Measurements from ENCODE around the gene AKAP13.

DNA sequence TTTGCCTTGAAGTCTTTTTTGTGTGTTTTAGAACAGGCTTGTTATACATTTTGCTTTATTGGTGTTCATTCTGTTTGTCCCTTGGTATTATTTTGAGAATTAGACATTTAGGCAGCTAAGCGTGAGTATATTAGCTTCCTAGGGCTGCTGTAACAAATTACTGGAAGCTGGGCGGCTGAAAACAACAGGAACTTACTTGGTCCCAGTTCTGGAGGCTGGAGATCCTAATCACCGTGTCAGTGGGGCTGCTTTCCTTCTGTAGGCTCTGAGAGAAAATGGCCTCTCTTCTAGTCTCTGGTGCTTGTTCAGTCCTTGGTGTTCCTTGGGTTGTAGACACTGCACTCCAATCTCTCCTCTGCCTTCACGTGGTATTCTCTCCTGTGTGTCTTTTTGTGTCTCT lies 272.1 kb downstream of the AKAP13 start:
- TF ChIP-seq RAD51 (IDR thresholded peaks at IDR 0.05; ENCODE audit: borderline replicate concordance) (no peak), SIN3B (IDR thresholded peaks at IDR 0.05; ENCODE audit: low read length) (no peak), SIN3A (IDR thresholded peaks at IDR 0.05; ENCODE audit: borderline replicate concordance, low read depth, low read length) (no peak), HOMEZ (CRISPR knock-in tag; IDR thresholded peaks at IDR 0.05; ENCODE audit: low read depth) (no peak), BRCA1 (CRISPR knock-in tag; IDR thresholded peaks at IDR 0.05) (no peak), NR3C1 (CRISPR knock-in tag; IDR thresholded peaks at IDR 0.05) (no peak), ZNF740 (CRISPR knock-in tag; IDR thresholded peaks at IDR 0.05) (no peak), MAFK (conservative IDR thresholded peaks at IDR 0.05 in 1 of 2, IDR thresholded peaks at IDR 0.05 in 1 of 2; ENCODE audit: low read length in 2 of 2) (no peak), ZNF570 (CRISPR knock-in tag; IDR thresholded peaks at IDR 0.05; ENCODE audit: borderline replicate concordance) (no peak)
- TF ChIP-seq, protein P1, sequence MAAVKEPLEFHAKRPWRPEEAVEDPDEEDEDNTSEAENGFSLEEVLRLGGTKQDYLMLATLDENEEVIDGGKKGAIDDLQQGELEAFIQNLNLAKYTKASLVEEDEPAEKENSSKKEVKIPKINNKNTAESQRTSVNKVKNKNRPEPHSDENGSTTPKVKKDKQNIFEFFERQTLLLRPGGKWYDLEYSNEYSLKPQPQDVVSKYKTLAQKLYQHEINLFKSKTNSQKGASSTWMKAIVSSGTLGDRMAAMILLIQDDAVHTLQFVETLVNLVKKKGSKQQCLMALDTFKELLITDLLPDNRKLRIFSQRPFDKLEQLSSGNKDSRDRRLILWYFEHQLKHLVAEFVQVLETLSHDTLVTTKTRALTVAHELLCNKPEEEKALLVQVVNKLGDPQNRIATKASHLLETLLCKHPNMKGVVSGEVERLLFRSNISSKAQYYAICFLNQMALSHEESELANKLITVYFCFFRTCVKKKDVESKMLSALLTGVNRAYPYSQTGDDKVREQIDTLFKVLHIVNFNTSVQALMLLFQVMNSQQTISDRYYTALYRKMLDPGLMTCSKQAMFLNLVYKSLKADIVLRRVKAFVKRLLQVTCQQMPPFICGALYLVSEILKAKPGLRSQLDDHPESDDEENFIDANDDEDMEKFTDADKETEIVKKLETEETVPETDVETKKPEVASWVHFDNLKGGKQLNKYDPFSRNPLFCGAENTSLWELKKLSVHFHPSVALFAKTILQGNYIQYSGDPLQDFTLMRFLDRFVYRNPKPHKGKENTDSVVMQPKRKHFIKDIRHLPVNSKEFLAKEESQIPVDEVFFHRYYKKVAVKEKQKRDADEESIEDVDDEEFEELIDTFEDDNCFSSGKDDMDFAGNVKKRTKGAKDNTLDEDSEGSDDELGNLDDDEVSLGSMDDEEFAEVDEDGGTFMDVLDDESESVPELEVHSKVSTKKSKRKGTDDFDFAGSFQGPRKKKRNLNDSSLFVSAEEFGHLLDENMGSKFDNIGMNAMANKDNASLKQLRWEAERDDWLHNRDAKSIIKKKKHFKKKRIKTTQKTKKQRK (IDR thresholded peaks at IDR 0.05; ENCODE audit: low read length): no peak
